ENCODE results near the gene DZIP1L.

DZIP1L gene

DNA sequence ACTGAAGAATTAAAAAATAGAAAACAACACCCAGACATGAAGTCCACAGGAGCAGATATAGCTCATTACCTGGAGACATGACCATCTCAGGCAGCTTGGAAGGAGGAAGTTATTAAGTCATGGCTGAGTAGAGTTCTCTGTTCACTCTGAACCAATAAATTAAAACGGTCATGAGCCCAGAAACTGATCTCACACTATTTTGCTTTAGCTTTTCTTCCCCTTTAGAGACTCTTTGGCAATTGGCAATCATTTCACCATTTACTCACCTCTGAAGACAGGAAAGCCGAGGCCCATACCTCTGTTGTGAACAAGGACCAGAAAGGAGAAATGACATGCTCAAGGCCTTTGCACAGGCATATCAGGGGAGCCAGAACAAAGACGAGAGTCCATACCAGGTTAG is 78.8 kb downstream of the DZIP1L start:
- H3K4me3 ChIP-seq (ENCODE audit: low read depth, low read length): no peak overlapping the region
- TF ChIP-seq CTCF (IDR thresholded peaks at IDR 0.05; ENCODE audit: borderline replicate concordance, insufficient read depth, low read depth, low read length): no peak

- H3K4me3 ChIP-seq (ENCODE audit: low read depth, low read length): no peak overlapping the region
- TF ChIP-seq CTCF (IDR thresholded peaks at IDR 0.05; ENCODE audit: borderline replicate concordance, insufficient read depth, low read depth, low read length): no peak
Observed at GRCh38 chr3:138034918-138035317, 80.5 kb downstream of the DZIP1L start.

GRCh38 chr3:138033202-138033691 is 82.2 kb downstream of the DZIP1L start:
- no peak for TF ChIP-seq CTCF (IDR thresholded peaks at IDR 0.05; ENCODE audit: borderline replicate concordance, insufficient read depth, low read depth, low read length)
- H3K4me3 ChIP-seq (ENCODE audit: low read depth, low read length): no peak overlapping the region

- no peak for TF ChIP-seq CTCF (IDR thresholded peaks at IDR 0.05; ENCODE audit: borderline replicate concordance, insufficient read depth, low read depth, low read length)
- H3K4me3 ChIP-seq (ENCODE audit: low read depth, low read length): no peak overlapping the region
Observed at GRCh38 chr3:138032567-138032966, 82.8 kb downstream of the DZIP1L start.

DNA sequence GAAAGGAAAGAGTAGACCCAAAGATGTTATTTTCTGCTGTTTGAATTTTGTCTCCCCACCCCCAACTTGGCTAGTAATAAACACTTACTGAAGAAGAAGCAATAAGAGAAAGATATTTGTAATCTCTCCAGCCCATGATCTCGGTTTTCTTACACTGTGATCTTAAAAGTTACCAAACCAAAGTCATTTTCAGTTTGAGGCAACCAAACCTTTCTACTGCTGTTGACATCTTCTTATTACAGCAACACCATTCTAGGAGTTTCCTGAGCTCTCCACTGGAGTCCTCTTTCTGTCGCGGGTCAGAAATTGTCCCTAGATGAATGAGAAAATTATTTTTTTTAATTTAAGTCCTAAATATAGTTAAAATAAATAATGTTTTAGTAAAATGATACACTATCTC is 83.9 kb downstream of the DZIP1L start:
- no peak for TF ChIP-seq CTCF (IDR thresholded peaks at IDR 0.05; ENCODE audit: borderline replicate concordance, insufficient read depth, low read depth, low read length)

GRCh38 chr3:138030734-138031280 is 84.6 kb downstream of the DZIP1L start:
- no peak overlapping the region for H3K4me3 ChIP-seq (ENCODE audit: low read depth, low read length)
- TF ChIP-seq CTCF (IDR thresholded peaks at IDR 0.05; ENCODE audit: borderline replicate concordance, insufficient read depth, low read depth, low read length): no peak

More for the DNA sequence above, 83.9 kb downstream of the DZIP1L start:
- no peak overlapping the region for H3K4me3 ChIP-seq (ENCODE audit: low read depth, low read length)

DNA sequence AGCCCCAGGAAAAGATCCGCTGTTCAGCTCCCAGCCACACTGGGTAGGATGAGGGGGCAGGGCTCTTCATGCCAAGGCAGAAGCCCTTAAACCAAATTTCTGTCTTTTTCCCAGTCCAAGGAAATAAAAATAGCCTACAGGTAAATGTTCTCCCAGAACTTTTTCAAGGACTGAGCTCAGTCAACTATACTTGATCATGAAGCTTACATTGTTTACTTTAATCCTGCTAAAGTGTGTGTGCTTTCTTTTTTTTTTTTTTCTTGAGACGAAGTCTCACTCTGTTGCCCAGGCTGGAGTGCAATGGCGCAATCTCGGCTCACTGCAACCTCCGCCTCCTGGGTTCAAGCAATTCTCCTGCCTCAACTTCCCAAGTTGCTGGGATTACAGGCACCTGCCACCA is 87.6 kb downstream of the DZIP1L start:
- no peak for TF ChIP-seq CTCF (IDR thresholded peaks at IDR 0.05; ENCODE audit: borderline replicate concordance, insufficient read depth, low read depth, low read length)
- H3K4me3 ChIP-seq (ENCODE audit: low read depth, low read length): no peak overlapping the region

All from GM12875 (cell line).